Activated naive CD4-positive, alpha-beta T cell treated with Interleukin-2 at 50 U/mL for 16 hours (primary cell): Measurements from ENCODE around the gene HVCN1.

Experiments
- DNase-seq: peaks from one replicate; pipeline ENCODE4 v3.0.0-alpha.2; 2020

The HVCN1 gene

GRCh38 chr12:110613071-110613770 lies 75.7 kb downstream of the HVCN1 start:
- DNase-seq, result no peak

DNA sequence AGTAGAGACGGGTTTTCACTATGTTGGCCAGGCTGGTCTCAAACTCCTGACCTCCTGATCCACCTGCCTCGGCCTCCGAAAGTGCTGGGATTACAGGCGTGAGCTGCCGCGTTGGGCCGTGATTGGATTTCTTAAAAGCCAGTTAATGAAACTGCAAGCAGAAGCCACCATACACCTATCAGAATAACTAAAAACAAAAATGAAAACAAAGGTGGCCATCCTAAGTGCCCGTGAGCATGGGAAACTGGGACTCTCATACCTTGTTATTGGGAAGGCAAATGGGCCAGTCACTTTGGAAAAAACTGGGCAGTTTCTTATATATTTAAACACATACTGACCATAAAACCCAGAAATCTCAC lies 82.7 kb downstream of the HVCN1 start:
- DNase-seq, result no peak

- DNase-seq, result peak; percentile 33
These were observed 86.7 kb downstream of the HVCN1 start for GRCh38 chr12:110602085-110602814.

GRCh38 chr12:110600254-110600653 lies 88.7 kb downstream of the HVCN1 start:
- DNase-seq, result no peak

GRCh38 chr12:110599334-110599733 lies 89.6 kb downstream of the HVCN1 start:
- no peak for DNase-seq
